DND-41 (cell line): ENCODE data around the gene MGAT2.

ENCODE experiments used
- EZH2 ChIP-seq: IDR thresholded peaks from 3 replicates; pipeline ENCODE4 v1.6.1; 2012; ENCODE audit warnings: borderline replicate concordance, low read depth, mild to moderate bottlenecking, moderate library complexity, low read length, inconsistent platforms; ENCODE audit not compliant: severe bottlenecking
- TF ChIP-seq, protein P1 (sequence below): IDR thresholded peaks from 2 replicates; pipeline ENCODE4 v1.5.1; 2012; ENCODE audit warnings: borderline replicate concordance, low read length, moderate library complexity, mild to moderate bottlenecking; ENCODE audit not compliant: poor library complexity, severe bottlenecking; ENCODE audit errors: extremely low read depth

DNA sequence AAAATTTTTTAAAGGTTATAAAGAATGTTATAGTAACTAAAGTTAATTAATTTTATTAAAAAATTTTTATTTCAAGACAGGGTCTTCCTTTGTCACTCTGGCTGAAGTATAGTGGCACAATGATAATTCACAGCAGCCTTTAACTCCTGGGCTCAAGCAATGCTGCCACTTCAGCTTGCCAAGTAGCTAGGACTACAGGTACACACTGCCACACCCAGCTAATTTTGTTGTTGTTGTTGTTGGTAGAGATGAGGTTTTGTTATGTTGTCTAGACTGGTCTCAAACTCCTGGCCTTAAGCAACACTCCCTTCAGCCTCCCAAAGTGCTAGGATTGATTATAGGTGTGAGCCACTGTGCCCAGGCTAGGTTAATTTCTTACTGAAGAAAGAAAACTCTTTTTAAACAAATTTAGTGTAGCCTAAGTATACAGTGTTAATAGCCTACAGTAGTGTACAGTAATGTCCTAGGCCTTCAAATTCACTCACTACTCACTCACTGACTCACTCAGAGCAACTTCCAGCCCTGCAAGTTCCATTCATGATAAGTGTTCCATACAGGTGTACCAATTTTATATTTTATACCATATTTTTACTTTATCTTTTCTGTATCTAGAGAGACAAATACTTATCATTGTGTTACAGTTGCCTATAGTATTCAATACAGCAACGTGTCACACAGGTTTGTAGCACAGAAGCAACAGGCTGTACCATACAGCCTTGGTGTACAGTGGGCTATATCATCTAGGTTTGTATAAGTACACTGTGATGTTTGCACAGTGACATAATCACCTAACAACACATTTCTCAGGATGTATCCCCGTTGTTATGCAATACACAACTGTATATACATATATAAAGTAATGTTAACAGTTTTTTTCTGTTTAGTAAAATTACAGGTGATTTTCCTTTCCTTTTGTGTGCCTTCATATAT lies 39.2 kb downstream of the MGAT2 start:
- no peak for TF ChIP-seq EZH2
- TF ChIP-seq, protein P1, sequence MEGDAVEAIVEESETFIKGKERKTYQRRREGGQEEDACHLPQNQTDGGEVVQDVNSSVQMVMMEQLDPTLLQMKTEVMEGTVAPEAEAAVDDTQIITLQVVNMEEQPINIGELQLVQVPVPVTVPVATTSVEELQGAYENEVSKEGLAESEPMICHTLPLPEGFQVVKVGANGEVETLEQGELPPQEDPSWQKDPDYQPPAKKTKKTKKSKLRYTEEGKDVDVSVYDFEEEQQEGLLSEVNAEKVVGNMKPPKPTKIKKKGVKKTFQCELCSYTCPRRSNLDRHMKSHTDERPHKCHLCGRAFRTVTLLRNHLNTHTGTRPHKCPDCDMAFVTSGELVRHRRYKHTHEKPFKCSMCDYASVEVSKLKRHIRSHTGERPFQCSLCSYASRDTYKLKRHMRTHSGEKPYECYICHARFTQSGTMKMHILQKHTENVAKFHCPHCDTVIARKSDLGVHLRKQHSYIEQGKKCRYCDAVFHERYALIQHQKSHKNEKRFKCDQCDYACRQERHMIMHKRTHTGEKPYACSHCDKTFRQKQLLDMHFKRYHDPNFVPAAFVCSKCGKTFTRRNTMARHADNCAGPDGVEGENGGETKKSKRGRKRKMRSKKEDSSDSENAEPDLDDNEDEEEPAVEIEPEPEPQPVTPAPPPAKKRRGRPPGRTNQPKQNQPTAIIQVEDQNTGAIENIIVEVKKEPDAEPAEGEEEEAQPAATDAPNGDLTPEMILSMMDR: no peak
